Measurements from ENCODE around the gene MAPK6. TPM values are rescaled to one million over a fixed set of nuclear protein-coding genes. Genes with fewer than 3 reads are reported as not detected.
"Not testable (repeated sequence)": the region's sequence is repeated elsewhere in the genome, so short reads cannot be mapped to it uniquely, and the experiment has no call there.

The MAPK6 gene
- polyA plus RNA-seq, 3 donors: 34.9 to 42.3 (median 38.2) TPM

- DNase-seq (ENCODE audit: extremely low read depth in 1 of 11, low read depth in 9 of 11, low spot score in 4 of 11): no peak
Measured at GRCh38 chr15:52066842-52067544, 48.0 kb downstream of the MAPK6 start.

- DNase-seq (ENCODE audit: extremely low read depth in 1 of 11, low read depth in 9 of 11, low spot score in 4 of 11): no peak
Measured at GRCh38 chr15:52067545-52067926, 48.5 kb downstream of the MAPK6 start.

- DNase-seq (ENCODE audit: extremely low read depth in 1 of 11, low read depth in 9 of 11, low spot score in 4 of 11): no peak
Measured at GRCh38 chr15:52068004-52068615, 49.1 kb downstream of the MAPK6 start.

- DNase-seq (ENCODE audit: extremely low read depth in 1 of 11, low read depth in 9 of 11, low spot score in 4 of 11): no peak
Measured at GRCh38 chr15:52069559-52069958, 50.5 kb downstream of the MAPK6 start.

- DNase-seq (ENCODE audit: extremely low read depth in 1 of 11, low read depth in 9 of 11, low spot score in 4 of 11): no peak
Measured at GRCh38 chr15:52071570-52071969, 52.6 kb downstream of the MAPK6 start.

- no peak for DNase-seq (ENCODE audit: extremely low read depth in 1 of 11, low read depth in 9 of 11, low spot score in 4 of 11)
Measured at GRCh38 chr15:52076889-52077781, 58.1 kb downstream of the MAPK6 start.

GRCh38 chr15:52078197-52078875, 59.3 kb downstream of the MAPK6 start:
- DNase-seq (ENCODE audit: extremely low read depth in 1 of 11, low read depth in 9 of 11, low spot score in 4 of 11): no peak

- DNase-seq (ENCODE audit: extremely low read depth in 1 of 11, low read depth in 9 of 11, low spot score in 4 of 11): peak in 9 of 11 donors; percentile 15 to 61 (median 36)
Measured at GRCh38 chr15:52078876-52079700, 60.1 kb downstream of the MAPK6 start.

- no peak for DNase-seq (ENCODE audit: extremely low read depth in 1 of 11, low read depth in 9 of 11, low spot score in 4 of 11)
Measured at GRCh38 chr15:52080031-52080430, 61.0 kb downstream of the MAPK6 start.

- DNase-seq (ENCODE audit: extremely low read depth in 1 of 11, low read depth in 9 of 11, low spot score in 4 of 11): no peak
Measured at GRCh38 chr15:52080706-52081392, 61.8 kb downstream of the MAPK6 start.

- DNase-seq (ENCODE audit: extremely low read depth in 1 of 11, low read depth in 9 of 11, low spot score in 4 of 11): no peak
Measured at GRCh38 chr15:52082197-52083036, 63.4 kb downstream of the MAPK6 start.

GRCh38 chr15:52083037-52083359, 64.0 kb downstream of the MAPK6 start:
- not testable (repeated sequence) for DNase-seq (ENCODE audit: extremely low read depth in 1 of 11, low read depth in 9 of 11, low spot score in 4 of 11)

GRCh38 chr15:52083603-52084002, 64.6 kb downstream of the MAPK6 start:
- no peak for DNase-seq (ENCODE audit: extremely low read depth in 1 of 11, low read depth in 9 of 11, low spot score in 4 of 11)

GRCh38 chr15:52085299-52085698, 66.3 kb downstream of the MAPK6 start:
- no peak for DNase-seq (ENCODE audit: extremely low read depth in 1 of 11, low read depth in 9 of 11, low spot score in 4 of 11)

GRCh38 chr15:52086011-52086786, 67.2 kb downstream of the MAPK6 start:
- DNase-seq (ENCODE audit: extremely low read depth in 1 of 11, low read depth in 9 of 11, low spot score in 4 of 11): no peak

GRCh38 chr15:52090193-52090592, 71.2 kb downstream of the MAPK6 start:
- DNase-seq (ENCODE audit: extremely low read depth in 1 of 11, low read depth in 9 of 11, low spot score in 4 of 11): no peak

- no peak for DNase-seq (ENCODE audit: extremely low read depth in 1 of 11, low read depth in 9 of 11, low spot score in 4 of 11)
Measured at GRCh38 chr15:52093167-52093538, 74.1 kb downstream of the MAPK6 start.
